Measurements from ENCODE around the gene GATA2.

Gene GATA2

DNA sequence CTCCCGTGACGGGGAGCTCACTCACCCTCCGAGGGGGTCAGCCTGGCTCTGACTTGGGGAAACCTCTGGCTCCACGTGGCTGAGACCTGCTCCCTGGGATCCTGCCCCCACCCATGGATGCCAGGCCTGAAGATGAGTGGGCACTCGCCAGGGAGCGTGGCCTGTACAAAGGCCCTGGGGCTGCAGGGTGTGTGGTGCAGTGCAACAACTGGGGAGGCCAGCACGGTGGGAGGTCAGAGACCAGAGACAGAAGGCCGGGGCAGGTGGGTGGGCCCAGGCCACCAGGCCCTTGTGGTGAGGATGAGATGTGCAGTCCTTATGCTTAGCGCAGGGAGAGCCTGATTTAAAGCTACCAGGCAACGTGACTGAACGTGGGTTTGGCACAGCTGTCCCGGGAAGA, 31.3 kb downstream of the GATA2 start:
- no peak for DNase-seq (ENCODE audit: low read depth, low spot score)
- H3K27ac ChIP-seq = no peak overlapping the region

DNA sequence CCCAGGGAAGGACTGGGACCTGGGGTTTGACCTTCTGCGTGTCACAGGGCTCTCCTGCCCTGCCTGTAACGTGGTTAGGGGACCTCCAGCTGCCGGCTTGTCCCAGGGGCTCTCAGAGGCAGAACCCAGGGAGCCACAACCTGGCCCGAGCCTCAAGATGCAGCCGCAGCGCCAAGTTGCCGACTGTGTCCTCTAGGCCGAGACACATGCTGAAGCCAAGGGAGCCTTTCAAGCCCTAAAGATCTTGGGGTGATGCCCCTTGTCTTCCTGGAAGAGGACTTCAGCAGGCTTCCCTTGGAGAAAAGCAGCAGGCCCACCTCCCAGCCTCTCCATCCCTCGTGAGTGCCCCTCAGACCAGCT, 33.6 kb downstream of the GATA2 start:
- no peak for DNase-seq (ENCODE audit: low read depth, low spot score)
- no peak overlapping the region for H3K27ac ChIP-seq

GRCh38 chr3:128458746-128459460, 34.1 kb downstream of the GATA2 start:
- DNase-seq (ENCODE audit: low read depth, low spot score) = no peak
- H3K27ac ChIP-seq = no peak overlapping the region

- no peak overlapping the region for H3K27ac ChIP-seq
- no peak for DNase-seq (ENCODE audit: low read depth, low spot score)
Measured at GRCh38 chr3:128457937-128458336, 35.1 kb downstream of the GATA2 start.

GRCh38 chr3:128456776-128457715, 36.0 kb downstream of the GATA2 start:
- DNase-seq (ENCODE audit: low read depth, low spot score) = no peak
- no peak overlapping the region for H3K27ac ChIP-seq

- H3K27ac ChIP-seq = no peak overlapping the region
- DNase-seq (ENCODE audit: low read depth, low spot score) = no peak
Measured at GRCh38 chr3:128455786-128456748, 36.9 kb downstream of the GATA2 start.

DNA sequence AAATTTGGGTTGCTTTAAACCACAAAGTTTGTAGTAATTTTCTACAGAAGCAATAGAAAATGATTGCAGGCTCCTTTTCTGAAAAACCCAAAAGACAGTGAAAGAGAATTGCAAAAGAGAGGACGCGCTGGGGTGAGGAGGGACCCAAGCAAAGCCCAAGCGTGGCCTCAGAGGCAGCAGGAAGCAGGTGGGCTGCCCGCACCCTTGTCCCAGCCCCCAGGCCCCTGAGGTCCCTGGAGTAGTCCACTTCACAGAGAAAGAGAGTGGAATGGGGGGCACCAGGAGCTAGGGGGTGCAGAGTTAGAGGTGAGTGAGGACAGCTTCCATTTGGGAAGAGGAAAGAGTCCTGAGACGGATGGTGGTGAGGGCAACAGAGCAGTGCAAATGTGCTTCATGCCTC, 37.9 kb downstream of the GATA2 start:
- H3K27ac ChIP-seq = no peak overlapping the region
- DNase-seq (ENCODE audit: low read depth, low spot score) = no peak

DNA sequence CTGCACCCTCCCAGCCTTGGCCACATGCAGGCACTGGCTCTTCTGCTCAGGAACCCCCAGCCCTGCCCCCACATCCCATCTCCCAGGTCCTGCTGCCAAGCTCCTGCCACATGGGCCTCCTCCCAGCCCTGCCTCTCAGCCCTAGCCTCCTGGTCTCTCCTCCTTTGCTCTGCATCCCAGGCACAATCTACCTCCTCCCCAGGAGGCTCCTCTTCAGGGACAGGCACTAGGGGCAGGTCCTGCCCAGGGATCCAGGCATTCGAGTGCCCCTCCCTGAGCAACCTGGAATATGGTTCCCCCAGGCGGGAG, 38.7 kb downstream of the GATA2 start:
- no peak overlapping the region for H3K27ac ChIP-seq
- DNase-seq (ENCODE audit: low read depth, low spot score) = no peak

DNA sequence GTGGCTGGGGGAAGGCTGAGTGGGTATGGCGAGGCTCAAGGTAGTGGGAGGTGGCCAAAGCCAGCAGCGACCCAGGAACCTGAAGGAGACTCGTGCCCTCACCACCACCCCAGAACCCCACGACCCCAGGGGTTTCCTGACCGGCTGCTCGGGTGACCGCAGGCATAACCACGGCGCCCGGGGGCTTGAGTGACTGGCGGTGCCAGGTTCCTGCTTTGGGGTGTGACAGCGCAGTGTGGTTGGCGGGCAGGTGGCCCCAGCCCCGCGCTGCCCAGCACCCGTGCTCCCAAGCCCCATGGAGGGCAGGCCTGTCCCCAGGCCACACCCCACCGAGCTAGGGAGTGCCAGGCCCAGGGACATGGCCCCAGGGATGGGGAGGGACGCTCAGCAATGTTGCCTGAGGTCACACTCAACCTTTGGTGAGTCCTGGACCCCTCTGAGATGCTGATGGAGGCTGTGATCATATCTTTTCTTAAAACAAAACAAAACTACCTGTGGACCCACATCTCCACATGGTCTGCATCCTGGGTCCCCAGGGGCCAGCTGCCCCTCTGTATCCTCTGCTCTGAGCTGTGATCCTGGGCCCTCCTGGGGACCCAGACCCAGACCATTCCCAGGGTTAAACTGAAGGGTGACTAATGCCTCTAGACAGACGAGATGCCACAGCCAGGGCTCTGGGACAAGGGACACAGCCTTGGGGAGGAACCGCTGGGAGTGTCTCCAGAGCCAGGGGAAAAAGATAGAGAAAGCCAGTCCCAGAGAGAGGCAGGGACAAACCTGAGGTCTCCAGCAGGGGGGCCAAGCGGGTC, 39.3 kb downstream of the GATA2 start:
- no peak overlapping the region for H3K27ac ChIP-seq
- DNase-seq (ENCODE audit: low read depth, low spot score) = no peak

GRCh38 chr3:128452678-128453275, 40.2 kb downstream of the GATA2 start:
- DNase-seq (ENCODE audit: low read depth, low spot score) = no peak

GRCh38 chr3:128452120-128452519, 40.9 kb downstream of the GATA2 start:
- no peak overlapping the region for H3K27ac ChIP-seq
- no peak for DNase-seq (ENCODE audit: low read depth, low spot score)

More at GRCh38 chr3:128452678-128453275, 40.2 kb downstream of the GATA2 start:
- H3K27ac ChIP-seq = no peak overlapping the region

- H3K27ac ChIP-seq = no peak overlapping the region
- DNase-seq (ENCODE audit: low read depth, low spot score) = no peak
Measured at GRCh38 chr3:128449111-128449638, 43.8 kb downstream of the GATA2 start.

- DNase-seq (ENCODE audit: low read depth, low spot score) = no peak
- no peak overlapping the region for H3K27ac ChIP-seq
Measured at GRCh38 chr3:128448491-128448890, 44.5 kb downstream of the GATA2 start.

DNA sequence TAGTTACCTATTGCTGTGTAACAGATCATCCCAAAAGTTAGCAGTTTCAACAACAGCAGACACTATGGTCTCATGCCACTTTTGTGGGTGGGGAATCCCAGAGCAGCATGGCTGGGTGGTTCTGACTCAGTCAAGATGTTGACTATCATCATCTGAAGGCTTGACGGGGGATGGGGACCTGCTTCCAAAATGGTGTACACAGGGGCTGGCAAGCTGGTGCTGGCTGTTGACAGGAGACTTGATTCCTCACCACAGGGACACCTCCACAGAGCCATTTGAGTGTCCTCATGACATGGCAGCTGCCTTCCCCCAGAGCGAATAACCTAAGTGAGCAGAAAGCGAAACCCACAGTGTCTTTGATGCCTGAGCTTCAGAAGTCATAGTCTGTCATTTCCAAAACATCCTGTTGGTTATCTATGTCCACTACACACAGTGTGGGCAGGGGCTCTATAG, 45.4 kb downstream of the GATA2 start:
- no peak for DNase-seq (ENCODE audit: low read depth, low spot score)
- no peak overlapping the region for H3K27ac ChIP-seq

DNA sequence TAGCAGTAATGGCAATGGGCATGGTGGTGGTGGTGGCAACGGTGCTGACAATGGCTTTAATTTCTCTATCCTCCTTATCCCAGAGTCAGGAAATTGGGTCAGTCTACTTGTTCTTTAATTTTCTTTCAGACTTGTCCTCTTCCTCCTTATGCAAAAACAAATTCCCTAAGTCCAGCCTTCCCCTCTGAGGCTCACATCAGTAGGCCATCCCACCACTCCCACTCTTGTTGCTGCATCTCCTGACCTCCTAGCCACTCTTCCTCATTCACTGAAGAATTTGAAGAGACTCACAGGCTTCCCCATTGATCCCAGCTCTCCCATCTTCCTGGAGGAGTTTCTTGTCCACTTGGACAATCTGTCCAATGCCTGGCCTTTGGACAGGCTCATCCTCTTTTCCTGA, 46.2 kb downstream of the GATA2 start:
- H3K27ac ChIP-seq = no peak overlapping the region
- no peak for DNase-seq (ENCODE audit: low read depth, low spot score)

DNA sequence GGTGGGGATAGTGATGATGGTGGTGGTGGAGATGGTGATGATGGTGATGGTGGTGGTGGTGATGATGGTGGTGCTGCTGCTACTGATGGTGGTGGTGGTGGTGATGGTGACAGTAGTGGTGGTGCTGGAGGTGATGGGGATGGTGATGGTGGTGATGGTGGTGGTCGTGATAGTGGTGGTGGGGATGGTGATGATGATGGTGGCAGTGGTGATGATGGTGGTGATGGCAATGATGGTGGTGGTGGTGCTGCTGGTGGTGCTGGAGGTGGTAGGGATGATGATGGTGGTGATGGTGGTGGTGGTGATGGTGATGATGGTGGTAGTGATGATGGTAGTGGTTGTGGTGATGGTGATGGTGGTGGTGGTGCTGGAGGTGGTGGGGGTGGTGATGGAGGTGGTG, 47.6 kb downstream of the GATA2 start:
- H3K27ac ChIP-seq = no peak overlapping the region
- no peak for DNase-seq (ENCODE audit: low read depth, low spot score)

DNA sequence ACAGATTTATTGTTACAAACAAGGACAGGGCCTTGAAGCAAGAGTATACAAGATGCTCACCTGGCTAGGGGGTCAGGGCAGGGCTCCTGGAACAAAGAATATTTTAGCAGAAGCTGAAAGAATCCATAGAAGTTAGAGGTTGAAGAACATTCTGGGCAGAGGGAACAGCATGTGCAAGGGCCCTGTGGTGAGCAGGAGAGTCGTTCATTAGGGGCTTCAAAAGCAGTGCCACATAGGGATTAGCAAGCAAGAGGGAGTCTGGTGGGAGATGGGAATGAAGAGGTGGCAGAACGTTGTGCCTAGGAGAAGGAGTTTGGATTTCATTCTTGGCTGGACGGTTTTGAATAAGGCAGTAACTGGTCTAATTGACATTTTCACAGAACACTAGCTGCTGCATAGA, 49.2 kb downstream of the GATA2 start:
- no peak for DNase-seq (ENCODE audit: low read depth, low spot score)
- no peak overlapping the region for H3K27ac ChIP-seq

- no peak for DNase-seq (ENCODE audit: low read depth, low spot score)
- no peak overlapping the region for H3K27ac ChIP-seq
Measured at GRCh38 chr3:128442949-128443348, 50.1 kb downstream of the GATA2 start.

- DNase-seq (ENCODE audit: low read depth, low spot score) = no peak
Measured at GRCh38 chr3:128442070-128442469, 50.9 kb downstream of the GATA2 start.

More at GRCh38 chr3:128442070-128442469, 50.9 kb downstream of the GATA2 start:
- no peak overlapping the region for H3K27ac ChIP-seq
